ENCODE measurements around the gene TMEM119.
"Not testable (repeated sequence)": the region's sequence is repeated elsewhere in the genome, so short reads cannot be mapped to it uniquely, and the experiment has no call there.

The TMEM119 gene

DNA sequence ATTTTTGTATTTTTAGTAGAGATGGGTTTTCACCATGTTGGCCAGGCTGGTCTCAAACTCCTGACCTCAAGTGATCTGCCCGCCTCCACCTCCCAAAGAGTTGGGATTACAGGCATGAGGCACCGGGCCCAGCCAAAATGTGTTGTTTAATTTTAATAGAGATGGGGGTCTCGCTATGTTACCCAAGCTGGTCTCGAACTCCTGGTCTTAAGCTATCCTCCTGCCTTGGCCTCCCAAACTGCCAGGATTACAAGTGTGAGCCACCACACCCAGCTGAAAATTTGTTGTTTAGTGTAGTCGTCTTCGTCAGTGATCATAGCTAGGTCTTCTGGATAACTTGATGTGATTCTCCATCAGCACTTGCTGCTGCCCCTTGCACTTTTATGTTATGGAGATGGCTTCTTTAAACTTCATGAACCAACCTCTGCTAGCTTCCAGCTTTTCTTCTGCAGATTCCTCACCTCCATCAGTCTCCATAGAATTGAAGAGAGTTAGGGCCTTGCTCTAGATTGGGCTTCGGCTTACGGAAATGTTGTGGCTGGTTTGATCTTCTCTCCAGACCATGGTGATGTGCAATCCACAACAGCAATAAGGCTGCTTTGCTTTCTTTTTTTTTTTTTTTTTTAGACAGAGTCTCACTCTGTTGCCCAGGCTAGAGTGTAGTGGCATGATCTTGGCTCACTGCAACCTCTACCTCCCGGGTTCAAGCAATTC lies 22.5 kb downstream of the TMEM119 start:
- Histone ChIP-seq H3K9ac (ENCODE audit: low read length) (no peak overlapping the region), H3K4me3 (ENCODE audit: low read length) (no peak overlapping the region), H3K9me3 (ENCODE audit: control insufficient read depth, low read length) (no peaks in the 10 kb centered on the region), H3K27me3 (replicated peaks; ENCODE audit: control insufficient read depth, insufficient read depth, low read length) (no peaks in the 10 kb centered on the region), H3K4me1 (ENCODE audit: control insufficient read depth, insufficient read depth, low read length) (peaks cover 41% of the 10 kb centered on the region), H3K36me3 (ENCODE audit: control insufficient read depth, insufficient read depth, low read length, severe bottlenecking) (no peaks in the 10 kb centered on the region)
- no peak for DNase-seq (ENCODE audit: low read depth)

DNA sequence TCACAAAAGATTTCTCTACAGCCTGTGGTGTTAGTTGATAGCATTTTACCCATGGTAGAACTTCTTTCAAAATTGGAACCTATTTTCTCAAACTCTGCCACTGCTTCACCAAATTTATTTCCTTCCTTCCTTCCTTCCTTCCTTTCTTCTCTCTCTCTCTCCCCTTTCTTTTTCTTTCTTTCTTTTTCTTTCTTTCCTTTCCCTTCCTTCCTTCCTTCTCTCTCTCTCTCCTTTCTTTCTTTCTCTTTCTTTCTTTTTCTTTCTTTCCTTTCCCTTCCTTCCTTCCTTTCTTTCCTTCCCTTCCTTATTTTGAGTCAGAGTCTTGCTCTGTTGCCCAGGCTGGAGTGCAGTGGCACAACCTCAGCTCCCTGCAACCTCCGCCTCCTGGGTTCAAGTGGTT lies 23.6 kb downstream of the TMEM119 start:
- not testable (repeated sequence) for H3K4me3 ChIP-seq (ENCODE audit: low read length); H3K27me3 ChIP-seq (replicated peaks; ENCODE audit: control insufficient read depth, insufficient read depth, low read length); H3K9ac ChIP-seq (ENCODE audit: low read length); H3K36me3 ChIP-seq (ENCODE audit: control insufficient read depth, insufficient read depth, low read length, severe bottlenecking); DNase-seq (ENCODE audit: low read depth); H3K9me3 ChIP-seq (ENCODE audit: control insufficient read depth, low read length)
- peaks cover 31% of the 10 kb centered on the region for H3K4me1 ChIP-seq (ENCODE audit: control insufficient read depth, insufficient read depth, low read length)

DNA sequence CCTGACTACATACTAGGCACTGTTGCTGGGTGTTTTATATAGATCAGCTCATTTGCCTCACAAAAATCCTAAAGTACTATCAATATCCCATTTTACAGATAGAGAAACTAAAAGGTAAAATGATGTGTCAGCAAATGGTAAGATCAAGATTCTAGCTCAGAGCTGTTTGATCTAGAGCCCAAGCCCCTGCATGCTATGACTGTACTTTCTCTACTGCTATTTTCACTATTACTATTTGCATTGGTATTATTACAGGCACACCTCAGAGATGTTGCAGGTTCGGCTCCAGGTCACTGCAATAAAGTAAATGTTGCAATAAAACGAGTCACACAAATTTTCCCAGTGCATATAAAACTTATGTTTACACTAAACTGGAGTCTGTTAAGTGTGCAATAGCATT lies 24.6 kb downstream of the TMEM119 start:
- no peaks in the 10 kb centered on the region for H3K9me3 ChIP-seq (ENCODE audit: control insufficient read depth, low read length)
- peaks cover 27% of the 10 kb centered on the region for H3K4me1 ChIP-seq (ENCODE audit: control insufficient read depth, insufficient read depth, low read length)
- no peaks in the 10 kb centered on the region for H3K27me3 ChIP-seq (replicated peaks; ENCODE audit: control insufficient read depth, insufficient read depth, low read length)
- H3K36me3 ChIP-seq (ENCODE audit: control insufficient read depth, insufficient read depth, low read length, severe bottlenecking): peaks cover 15% of the 10 kb centered on the region
- no peak for DNase-seq (ENCODE audit: low read depth)
- peak overlapping the region; percentile 4 for H3K9ac ChIP-seq (ENCODE audit: low read length)
- no peak overlapping the region for H3K4me3 ChIP-seq (ENCODE audit: low read length)

DNA sequence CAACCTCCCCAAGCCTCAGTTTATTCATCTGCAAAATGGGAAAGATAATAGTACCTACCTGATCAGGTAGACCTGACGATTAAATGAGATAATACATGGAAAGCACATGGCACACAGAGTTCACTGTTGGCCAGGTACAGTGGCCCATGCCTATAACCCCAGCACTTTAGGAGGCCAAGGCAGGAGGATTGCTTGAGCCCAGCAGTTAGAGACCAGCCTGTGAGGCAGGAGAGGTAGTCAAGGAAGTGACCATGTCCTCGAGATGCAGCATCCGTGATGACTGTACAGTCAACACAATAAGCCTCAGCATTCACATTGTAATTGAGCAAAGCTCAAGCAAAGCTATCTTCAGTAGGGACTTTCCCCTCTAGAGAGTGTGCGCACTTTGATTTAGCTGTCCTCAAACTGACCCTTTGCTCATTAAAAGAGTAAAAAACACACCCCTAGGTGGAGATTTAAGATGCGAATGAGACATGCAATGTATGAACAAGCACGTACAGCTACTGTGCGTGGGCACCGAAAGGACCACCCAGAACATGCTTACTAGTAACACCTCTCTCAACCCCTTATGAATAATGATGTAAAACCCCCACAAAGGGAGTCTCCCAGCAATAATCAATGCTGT lies 25.6 kb downstream of the TMEM119 start:
- Histone ChIP-seq H3K27me3 (replicated peaks; ENCODE audit: control insufficient read depth, insufficient read depth, low read length) (no peaks in the 10 kb centered on the region), H3K9me3 (ENCODE audit: control insufficient read depth, low read length) (no peaks in the 10 kb centered on the region), H3K36me3 (ENCODE audit: control insufficient read depth, insufficient read depth, low read length, severe bottlenecking) (peaks cover 25% of the 10 kb centered on the region), H3K4me1 (ENCODE audit: control insufficient read depth, insufficient read depth, low read length) (peaks cover 37% of the 10 kb centered on the region), H3K4me3 (ENCODE audit: low read length) (no peak overlapping the region), H3K9ac (ENCODE audit: low read length) (no peak overlapping the region)
- no peak for DNase-seq (ENCODE audit: low read depth)

DNA sequence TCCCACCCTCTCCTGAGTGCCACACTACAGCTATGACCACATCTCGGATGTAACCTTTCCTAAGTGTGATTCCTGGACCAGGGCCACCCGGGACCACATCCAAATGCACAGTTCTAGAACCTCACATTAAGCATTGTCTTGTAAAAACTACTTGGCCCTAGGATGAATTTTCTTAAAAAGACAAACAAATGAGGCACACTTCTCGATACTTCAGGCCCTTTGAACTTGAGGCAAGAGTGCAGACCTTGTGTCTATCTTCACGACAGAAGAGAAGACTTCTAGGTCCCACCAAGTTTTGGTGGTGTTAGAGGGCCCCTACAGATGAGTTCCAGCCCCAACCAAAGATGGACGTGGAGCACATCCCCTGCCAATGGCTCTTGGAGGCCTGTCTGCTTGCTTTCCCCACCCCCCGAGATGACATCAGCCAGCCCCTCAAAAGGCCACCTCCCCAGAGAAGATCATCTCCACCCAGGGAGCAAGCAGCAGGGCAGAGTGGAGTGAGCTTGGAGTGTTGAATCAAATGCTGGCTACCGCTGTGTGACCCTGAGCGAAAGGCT lies 26.2 kb downstream of the TMEM119 start:
- H3K4me1 ChIP-seq (ENCODE audit: control insufficient read depth, insufficient read depth, low read length): peaks cover 39% of the 10 kb centered on the region
- no peak overlapping the region for H3K9ac ChIP-seq (ENCODE audit: low read length)
- no peaks in the 10 kb centered on the region for H3K9me3 ChIP-seq (ENCODE audit: control insufficient read depth, low read length)
- H3K27me3 ChIP-seq (replicated peaks; ENCODE audit: control insufficient read depth, insufficient read depth, low read length): no peaks in the 10 kb centered on the region
- peaks cover 31% of the 10 kb centered on the region for H3K36me3 ChIP-seq (ENCODE audit: control insufficient read depth, insufficient read depth, low read length, severe bottlenecking)
- no peak overlapping the region for H3K4me3 ChIP-seq (ENCODE audit: low read length)
- no peak for DNase-seq (ENCODE audit: low read depth)

DNA sequence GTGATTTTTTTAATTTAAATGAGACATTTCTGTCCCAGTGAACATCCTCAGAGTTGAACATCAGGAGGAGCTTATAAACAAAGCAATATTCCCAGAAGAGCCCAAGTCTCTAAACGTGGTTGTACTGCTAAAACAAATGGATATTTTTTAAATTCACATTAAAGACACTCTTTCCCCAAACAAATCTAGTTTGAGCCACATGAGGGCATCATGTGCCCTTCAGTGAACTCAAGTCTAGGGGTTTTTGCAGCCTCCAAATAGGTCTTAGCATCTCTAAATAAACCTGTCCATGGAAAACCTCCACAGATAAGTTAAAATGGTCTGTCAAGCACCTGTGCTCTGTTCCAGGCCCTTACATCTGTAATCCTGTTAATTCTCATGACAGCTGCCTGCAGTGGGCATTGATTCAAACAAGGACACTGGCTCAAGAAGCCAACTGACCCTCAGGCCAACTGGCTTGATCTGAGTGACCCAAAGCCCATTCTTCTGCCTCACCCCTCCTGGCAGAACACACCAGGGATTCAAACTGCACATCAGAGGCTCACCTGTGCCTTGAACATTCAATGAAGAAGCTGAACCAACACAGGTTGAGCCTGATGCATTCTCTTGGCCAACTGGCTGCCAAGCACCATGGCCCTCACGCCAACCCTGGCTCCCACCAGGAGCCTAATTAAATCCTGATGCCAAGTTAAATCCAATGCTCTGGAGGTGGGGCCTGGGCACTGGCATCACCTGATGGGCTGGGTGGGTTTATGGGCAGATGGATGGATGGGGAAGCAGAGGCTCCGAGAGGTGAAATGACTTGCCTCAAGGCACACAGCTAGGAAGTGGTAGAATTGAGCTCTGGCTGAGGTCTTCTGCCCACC lies 26.9 kb downstream of the TMEM119 start:
- H3K9ac ChIP-seq (ENCODE audit: low read length): peak overlapping the region; percentile 56
- H3K9me3 ChIP-seq (ENCODE audit: control insufficient read depth, low read length): no peaks in the 10 kb centered on the region
- H3K4me3 ChIP-seq (ENCODE audit: low read length): no peak overlapping the region
- no peaks in the 10 kb centered on the region for H3K27me3 ChIP-seq (replicated peaks; ENCODE audit: control insufficient read depth, insufficient read depth, low read length)
- peak; percentile 78 for DNase-seq (ENCODE audit: low read depth)
- H3K4me1 ChIP-seq (ENCODE audit: control insufficient read depth, insufficient read depth, low read length): peaks cover 39% of the 10 kb centered on the region
- peaks cover 36% of the 10 kb centered on the region for H3K36me3 ChIP-seq (ENCODE audit: control insufficient read depth, insufficient read depth, low read length, severe bottlenecking)

- DNase-seq (ENCODE audit: low read depth): no peak
- Histone ChIP-seq H3K9me3 (ENCODE audit: control insufficient read depth, low read length) (no peaks in the 10 kb centered on the region), H3K36me3 (ENCODE audit: control insufficient read depth, insufficient read depth, low read length, severe bottlenecking) (peaks cover 56% of the 10 kb centered on the region), H3K4me1 (ENCODE audit: control insufficient read depth, insufficient read depth, low read length) (peaks cover 60% of the 10 kb centered on the region), H3K9ac (ENCODE audit: low read length) (peak overlapping the region; percentile 99), H3K27me3 (replicated peaks; ENCODE audit: control insufficient read depth, insufficient read depth, low read length) (no peaks in the 10 kb centered on the region), H3K4me3 (ENCODE audit: low read length) (no peak overlapping the region)
These were observed 29.3 kb downstream of the TMEM119 start for GRCh38 chr12:108568338-108569154.

DNA sequence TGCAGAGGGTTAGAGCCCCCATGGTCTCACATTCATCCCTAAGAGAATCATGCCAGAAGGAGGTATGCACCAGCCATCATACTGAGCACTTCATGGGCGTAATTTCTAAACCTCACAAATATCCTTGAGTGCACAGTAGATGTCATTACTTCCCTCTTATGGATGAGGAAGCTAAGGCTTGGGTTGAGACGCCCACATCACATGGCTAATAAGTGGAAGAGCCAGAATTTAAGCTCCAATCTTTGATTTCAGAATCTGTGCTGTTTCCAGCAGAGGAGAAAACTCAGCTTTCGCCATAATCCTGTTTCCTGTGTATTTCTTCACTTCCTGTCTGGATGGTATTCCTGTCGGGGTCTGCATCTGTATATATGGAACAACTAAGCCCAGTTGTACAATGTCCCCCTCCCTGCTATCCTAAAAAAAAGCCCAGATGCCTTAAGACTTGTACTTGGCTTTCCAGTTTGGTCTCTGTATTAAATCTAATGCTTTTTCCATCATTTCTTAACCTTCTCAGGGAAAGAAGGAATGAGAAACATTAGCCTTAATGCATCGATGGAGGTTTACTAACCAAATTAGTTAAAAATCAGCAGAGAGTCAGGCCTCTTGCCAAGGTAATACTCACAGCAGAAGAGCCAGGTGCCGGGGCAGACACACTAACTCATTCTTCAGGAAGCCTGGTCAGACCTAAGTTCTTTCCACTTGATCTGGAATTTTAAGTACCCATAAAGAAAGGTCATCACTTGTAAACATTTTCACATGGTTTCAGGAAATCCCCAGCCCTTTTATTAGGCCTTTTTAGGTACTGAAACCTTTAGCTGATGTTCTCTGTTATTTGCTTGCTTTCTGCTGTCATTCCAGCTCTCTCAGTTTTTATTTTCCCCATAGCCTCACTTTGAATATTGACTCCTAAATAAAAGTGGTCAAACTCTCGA lies 30.2 kb downstream of the TMEM119 start:
- Histone ChIP-seq H3K9me3 (ENCODE audit: control insufficient read depth, low read length) (no peaks in the 10 kb centered on the region), H3K36me3 (ENCODE audit: control insufficient read depth, insufficient read depth, low read length, severe bottlenecking) (peaks cover 56% of the 10 kb centered on the region), H3K27me3 (replicated peaks; ENCODE audit: control insufficient read depth, insufficient read depth, low read length) (no peaks in the 10 kb centered on the region), H3K9ac (ENCODE audit: low read length) (peak overlapping the region; percentile 99), H3K4me3 (ENCODE audit: low read length) (no peak overlapping the region), H3K4me1 (ENCODE audit: control insufficient read depth, insufficient read depth, low read length) (peaks cover 57% of the 10 kb centered on the region)
- DNase-seq (ENCODE audit: low read depth): no peak

DNA sequence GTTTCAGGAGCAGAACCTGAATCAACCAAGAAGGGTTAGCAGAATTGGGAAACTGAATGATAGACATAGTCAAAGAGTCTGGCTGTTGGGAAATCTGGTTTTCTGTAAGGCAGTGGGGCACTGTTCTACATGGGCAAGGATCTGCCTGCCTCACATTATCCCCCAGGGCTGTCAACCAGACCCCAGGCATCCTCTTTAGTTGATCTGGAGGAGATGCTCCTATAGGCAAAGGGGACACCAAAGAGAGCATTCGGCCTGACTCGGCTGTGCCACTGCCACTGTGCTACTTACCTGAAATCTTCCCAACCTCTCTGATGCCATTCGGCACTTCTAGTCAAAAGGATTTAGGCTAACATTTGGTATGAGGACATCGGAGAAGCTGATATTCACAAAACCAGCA lies 31.4 kb downstream of the TMEM119 start:
- H3K36me3 ChIP-seq (ENCODE audit: control insufficient read depth, insufficient read depth, low read length, severe bottlenecking): peaks cover 56% of the 10 kb centered on the region
- no peak overlapping the region for H3K4me3 ChIP-seq (ENCODE audit: low read length)
- no peaks in the 10 kb centered on the region for H3K27me3 ChIP-seq (replicated peaks; ENCODE audit: control insufficient read depth, insufficient read depth, low read length)
- H3K4me1 ChIP-seq (ENCODE audit: control insufficient read depth, insufficient read depth, low read length): peaks cover 60% of the 10 kb centered on the region
- H3K9ac ChIP-seq (ENCODE audit: low read length): peak overlapping the region; percentile 99
- no peaks in the 10 kb centered on the region for H3K9me3 ChIP-seq (ENCODE audit: control insufficient read depth, low read length)
- DNase-seq (ENCODE audit: low read depth): no peak

DNA sequence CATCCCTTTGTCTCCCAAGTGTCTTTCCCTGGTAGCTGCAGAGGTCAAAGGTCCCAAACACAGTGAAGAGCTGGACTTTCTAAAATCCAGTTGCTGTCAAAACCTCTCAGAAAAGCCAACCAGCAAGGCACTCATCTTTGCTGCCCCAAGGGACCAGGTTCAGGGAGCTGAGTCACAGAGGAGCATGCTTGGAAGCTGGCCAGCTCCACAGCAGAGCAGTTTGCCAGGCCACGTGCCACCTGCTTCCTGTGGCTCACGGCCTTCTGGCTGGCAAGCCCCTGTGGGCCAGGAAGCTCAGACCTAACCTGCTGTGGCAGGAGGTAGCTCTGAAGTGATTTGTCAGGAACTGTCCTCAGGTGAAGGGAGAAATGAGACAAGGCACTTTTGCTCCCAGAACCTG lies 31.9 kb downstream of the TMEM119 start:
- Histone ChIP-seq H3K4me3 (ENCODE audit: low read length) (peak overlapping the region; percentile 34), H3K36me3 (ENCODE audit: control insufficient read depth, insufficient read depth, low read length, severe bottlenecking) (peaks cover 56% of the 10 kb centered on the region), H3K4me1 (ENCODE audit: control insufficient read depth, insufficient read depth, low read length) (peaks cover 56% of the 10 kb centered on the region), H3K9me3 (ENCODE audit: control insufficient read depth, low read length) (no peaks in the 10 kb centered on the region), H3K27me3 (replicated peaks; ENCODE audit: control insufficient read depth, insufficient read depth, low read length) (no peaks in the 10 kb centered on the region), H3K9ac (ENCODE audit: low read length) (peak overlapping the region; percentile 99)
- DNase-seq (ENCODE audit: low read depth): peak; percentile 62

Data from adipocyte (in vitro differentiated cells).